ENCODE measurements around the gene SMARCA2. TPM values are rescaled to one million over a fixed set of nuclear protein-coding genes. Genes with fewer than 3 reads are reported as not detected.

The SMARCA2 gene
- total and polyA plus RNA-seq, 10 of the 15 experiments (the other 5 are each of a cell fraction or from before 2014, with no cell fraction given), result 100 to 392 (median 204) TPM

DNA sequence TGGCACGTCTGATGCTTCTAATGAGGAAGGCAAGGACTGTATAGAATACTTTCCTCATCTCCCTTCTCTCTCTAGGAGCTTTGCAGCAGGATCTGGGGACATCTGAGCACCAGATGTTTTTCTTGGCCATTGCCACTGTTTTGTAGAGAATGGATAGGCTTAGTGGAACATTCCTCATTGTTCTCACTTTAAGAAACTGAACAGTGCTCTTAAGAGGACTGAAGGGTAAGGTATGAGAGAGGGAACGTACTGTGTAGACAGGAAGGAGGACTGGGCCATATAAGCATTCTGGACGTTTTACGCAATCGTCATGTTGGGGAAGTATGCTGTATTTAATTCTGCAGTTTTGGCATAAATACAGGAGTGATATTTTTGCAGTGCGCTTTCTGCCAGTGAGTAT, 70.6 kb downstream of the SMARCA2 start:
- Histone ChIP-seq H3K4me1 (ENCODE audit: control insufficient read depth, insufficient read depth, low read length) (peaks cover 4% of the 10 kb centered on the region; the same call in 1 of the 2 replicates), H3K79me2 (ENCODE audit: control insufficient read depth, insufficient read depth, low read length) (no peaks in the 10 kb centered on the region; the same call in 1 of the 2 replicates), H3K9me3 (replicated peaks; ENCODE audit: control insufficient read depth, insufficient read depth, low read length) (no peaks in the 10 kb centered on the region), H3K27ac (ENCODE audit: control insufficient read depth, insufficient read depth) (no peak overlapping the region), H3K4me2 (ENCODE audit: control insufficient read depth, insufficient read depth) (no peak overlapping the region), H2AFZ (ENCODE audit: control insufficient read depth, low read depth, low read length) (no peak overlapping the region), H3K9ac (ENCODE audit: control insufficient read depth, insufficient read depth, low read length) (no peak overlapping the region), H3K27me3 (replicated peaks in 1 of 2; ENCODE audit: control insufficient read depth in 2 of 2, insufficient read depth in 2 of 2, low read length in 1 of 2) (no peaks in the 10 kb centered on the region), H3K36me3 (ENCODE audit: control insufficient read depth in 2 of 2, insufficient read depth in 2 of 2, low read length in 1 of 2) (peaks cover 10 to 45% of the 10 kb centered on the region in 2 experiments), H3K4me3 (no peak overlapping the region), H4K20me1 (ENCODE audit: control insufficient read depth, insufficient read depth) (no peaks in the 10 kb centered on the region)
- SMC1A ChIA-PET (ENCODE audit: uncharacterized antibody, unreplicated experiment), result interaction anchor here (0.6 to 3.2 kb wide), 9 partner anchors 12 to 251 kb away, joined by 3 to 35 read pairs (median 5); no protein-coding TSS in a partner anchor
- in situ Hi-C loops (cut with MboI) (no loop called here), intact Hi-C loops (cut with micrococcal nuclease; ENCODE audit: unreplicated experiment) (loop anchor here (2.0 to 10.0 kb wide), 6 partner anchors 31 to 621 kb away; no protein-coding TSS in a partner anchor)
- FAIRE-seq (no peak), DNase-seq (ENCODE audit: low read depth, low spot score) (no peak), ATAC-seq (no peak)
- POLR2A ChIA-PET, result interaction anchor here (2.1 kb wide), 1 partner anchor 61 kb away, joined by 5 read pairs; no protein-coding TSS in a partner anchor
- BruUV-seq (replicated peaks), result no TSS peak
- RAD21 ChIA-PET (ENCODE audit: unreplicated experiment), result interaction anchor here (1.4 to 1.6 kb wide), 4 partner anchors 71 to 248 kb away, joined by 3 to 5 read pairs (median 4); partner anchors contain the start of gene SMARCA2
- CTCF ChIA-PET, result interaction anchor here (0.8 to 4.0 kb wide), 5 partner anchors 58 to 249 kb away, joined by 3 to 51 read pairs (median 8); no protein-coding TSS in a partner anchor
- WGBS (ENCODE audit: insufficient coverage, insufficient replicate concordance, low lambda C conversion rate, missing lambda C conversion rate), result 87% methylated on average over 6 of the region's 6 CpGs
- TF ChIP-seq MYC (IDR thresholded peaks at IDR 0.05; ENCODE audit: insufficient read depth, insufficient read length, insufficient replicate concordance, low read length, severe bottlenecking) (no peak), BCL11A (IDR thresholded peaks at IDR 0.05; ENCODE audit: low read depth, low read length) (no peak), ATF7 (IDR thresholded peaks at IDR 0.05; ENCODE audit: low read depth) (no peak), RAD51 (IDR thresholded peaks at IDR 0.05) (no peak), YBX1 (IDR thresholded peaks at IDR 0.05) (no peak), SIN3A (IDR thresholded peaks at IDR 0.05; ENCODE audit: low read depth, low read length) (no peak), RBBP5 (conservative IDR thresholded peaks at IDR 0.05) (no peak), WRNIP1 (IDR thresholded peaks at IDR 0.05; ENCODE audit: borderline replicate concordance, low read depth, low read length) (no peak), SIX5 (IDR thresholded peaks at IDR 0.05; ENCODE audit: low read depth, low read length, severe bottlenecking) (no peak), SMAD5 (IDR thresholded peaks at IDR 0.05; ENCODE audit: low read depth) (no peak), ZZZ3 (IDR thresholded peaks at IDR 0.05; ENCODE audit: control insufficient read depth, insufficient read length, low read depth) (no peak)
- TF ChIP-seq, protein P1, sequence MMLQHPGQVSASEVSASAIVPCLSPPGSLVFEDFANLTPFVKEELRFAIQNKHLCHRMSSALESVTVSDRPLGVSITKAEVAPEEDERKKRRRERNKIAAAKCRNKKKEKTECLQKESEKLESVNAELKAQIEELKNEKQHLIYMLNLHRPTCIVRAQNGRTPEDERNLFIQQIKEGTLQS (IDR thresholded peaks at IDR 0.05; ENCODE audit: borderline replicate concordance, extremely low read depth, low read depth, low read length), result no peak
- TF ChIP-seq, protein P2, sequence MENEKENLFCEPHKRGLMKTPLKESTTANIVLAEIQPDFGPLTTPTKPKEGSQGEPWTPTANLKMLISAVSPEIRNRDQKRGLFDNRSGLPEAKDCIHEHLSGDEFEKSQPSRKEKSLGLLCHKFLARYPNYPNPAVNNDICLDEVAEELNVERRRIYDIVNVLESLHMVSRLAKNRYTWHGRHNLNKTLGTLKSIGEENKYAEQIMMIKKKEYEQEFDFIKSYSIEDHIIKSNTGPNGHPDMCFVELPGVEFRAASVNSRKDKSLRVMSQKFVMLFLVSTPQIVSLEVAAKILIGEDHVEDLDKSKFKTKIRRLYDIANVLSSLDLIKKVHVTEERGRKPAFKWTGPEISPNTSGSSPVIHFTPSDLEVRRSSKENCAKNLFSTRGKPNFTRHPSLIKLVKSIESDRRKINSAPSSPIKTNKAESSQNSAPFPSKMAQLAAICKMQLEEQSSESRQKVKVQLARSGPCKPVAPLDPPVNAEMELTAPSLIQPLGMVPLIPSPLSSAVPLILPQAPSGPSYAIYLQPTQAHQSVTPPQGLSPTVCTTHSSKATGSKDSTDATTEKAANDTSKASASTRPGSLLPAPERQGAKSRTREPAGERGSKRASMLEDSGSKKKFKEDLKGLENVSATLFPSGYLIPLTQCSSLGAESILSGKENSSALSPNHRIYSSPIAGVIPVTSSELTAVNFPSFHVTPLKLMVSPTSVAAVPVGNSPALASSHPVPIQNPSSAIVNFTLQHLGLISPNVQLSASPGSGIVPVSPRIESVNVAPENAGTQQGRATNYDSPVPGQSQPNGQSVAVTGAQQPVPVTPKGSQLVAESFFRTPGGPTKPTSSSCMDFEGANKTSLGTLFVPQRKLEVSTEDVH (IDR thresholded peaks at IDR 0.05; ENCODE audit: low read depth, partially characterized antibody), result no peak
- TF ChIP-seq, protein P3, sequence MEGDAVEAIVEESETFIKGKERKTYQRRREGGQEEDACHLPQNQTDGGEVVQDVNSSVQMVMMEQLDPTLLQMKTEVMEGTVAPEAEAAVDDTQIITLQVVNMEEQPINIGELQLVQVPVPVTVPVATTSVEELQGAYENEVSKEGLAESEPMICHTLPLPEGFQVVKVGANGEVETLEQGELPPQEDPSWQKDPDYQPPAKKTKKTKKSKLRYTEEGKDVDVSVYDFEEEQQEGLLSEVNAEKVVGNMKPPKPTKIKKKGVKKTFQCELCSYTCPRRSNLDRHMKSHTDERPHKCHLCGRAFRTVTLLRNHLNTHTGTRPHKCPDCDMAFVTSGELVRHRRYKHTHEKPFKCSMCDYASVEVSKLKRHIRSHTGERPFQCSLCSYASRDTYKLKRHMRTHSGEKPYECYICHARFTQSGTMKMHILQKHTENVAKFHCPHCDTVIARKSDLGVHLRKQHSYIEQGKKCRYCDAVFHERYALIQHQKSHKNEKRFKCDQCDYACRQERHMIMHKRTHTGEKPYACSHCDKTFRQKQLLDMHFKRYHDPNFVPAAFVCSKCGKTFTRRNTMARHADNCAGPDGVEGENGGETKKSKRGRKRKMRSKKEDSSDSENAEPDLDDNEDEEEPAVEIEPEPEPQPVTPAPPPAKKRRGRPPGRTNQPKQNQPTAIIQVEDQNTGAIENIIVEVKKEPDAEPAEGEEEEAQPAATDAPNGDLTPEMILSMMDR (IDR thresholded peaks at IDR 0.05 in 2 of 3, conservative IDR thresholded peaks at IDR 0.05 in 1 of 3; ENCODE audit: control insufficient read depth in 2 of 3, extremely low read depth in 1 of 3, insufficient read depth in 1 of 3, low read depth in 3 of 3, low read length in 3 of 3), result no peak
- TF ChIP-seq, protein P4, sequence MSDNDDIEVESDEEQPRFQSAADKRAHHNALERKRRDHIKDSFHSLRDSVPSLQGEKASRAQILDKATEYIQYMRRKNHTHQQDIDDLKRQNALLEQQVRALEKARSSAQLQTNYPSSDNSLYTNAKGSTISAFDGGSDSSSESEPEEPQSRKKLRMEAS (IDR thresholded peaks at IDR 0.05; ENCODE audit: low read depth, low read length), result no peak

Data from GM12878 (cell line).